Lower lobe of right lung (tissue), 2 donors: ENCODE results near the gene TPRA1. TPM values are rescaled to one million over a fixed set of nuclear protein-coding genes. Genes with fewer than 3 reads are reported as not detected.

Source experiments
- ATAC-seq, 2 donors: fragments of 200-7000 bp; cut with Tn5 transposase; one replicate each; pipeline ENCODE4 v1.9.1; 2020 to 2022; ENCODE audit warnings: mild to moderate bottlenecking in 2 of 2, moderate library complexity in 2 of 2
- DNase-seq: peaks from one replicate; pipeline ENCODE4 v3.0.0-alpha.2; 2020
- H3K27ac ChIP-seq: fragments of 200-600 bp; one replicate; pipeline ENCODE4 v1.8.0; 2022
- H3K27me3 ChIP-seq: fragments of 200-600 bp; one replicate; pipeline ENCODE4 v1.8.0; 2022; ENCODE audit warnings: low read depth
- H3K36me3 ChIP-seq: fragments of 200-600 bp; one replicate; pipeline ENCODE4 v1.8.0; 2022; ENCODE audit warnings: mild to moderate bottlenecking
- H3K4me1 ChIP-seq: fragments of 200-600 bp; one replicate; pipeline ENCODE4 v1.8.0; 2022
- H3K4me3 ChIP-seq: fragments of 200-600 bp; one replicate; pipeline ENCODE4 v1.8.0; 2022; ENCODE audit warnings: mild to moderate bottlenecking
- H3K9me3 ChIP-seq: fragments of 200-600 bp; one replicate; pipeline ENCODE4 v1.8.0; 2022
- CTCF ChIP-seq: fragments of 200-600 bp; IDR thresholded peaks from one replicate; pipeline ENCODE4 v1.8.0; 2022; ENCODE audit warnings: antibody characterized with exemption, mild to moderate bottlenecking
- intact Hi-C: fragments of 100-400 bp; cut with DNase I; formaldehyde crosslinking; loops from one replicate; pipeline ENCODE4 v1.11.0; 2022
- long read RNA-seq: library from polyadenylated mRNA; unstranded; transcript quantifications from one replicate; pipeline ENCODE4 v2.0.0, GENCODE V29; 2021
- total RNA-seq: library from RNA; stranded (reverse); fragmentation: NEBNext Ultra II Directional; extraction: Animal tissue kit (Norgen Biotek cat#: 25700); gene quantifications from one replicate; pipeline ENCODE4 v1.2.1, GENCODE V29; 2021
- donor health status: DM: no; HTN: yes; CAD: no; lungs with severe emphysema.

The TPRA1 gene
- total RNA-seq: 38.8 TPM
- long read RNA-seq, transcript TPRA1-202 (11 exons, 1,933 nt): major isoform, 86 of 154 reads
- long read RNA-seq, partial matches to known transcripts: 7 of 154 reads
- long read RNA-seq, other reads (novel, unspliced or antisense): 55 of 154 reads

- H3K9me3 ChIP-seq: no peaks in the 10 kb centered on the region
- peaks cover 39% of the 10 kb centered on the region for H3K4me1 ChIP-seq
- TF ChIP-seq CTCF: no peak
- peak within 1 kb of the TSS; percentile 92 for H3K27ac ChIP-seq
- intact Hi-C loops: no loop called here
- peak within 1 kb of the TSS; percentile 73 for H3K4me3 ChIP-seq
- peak; percentile 93 for DNase-seq
- no peaks in the 10 kb centered on the region for H3K36me3 ChIP-seq
- H3K27me3 ChIP-seq: no peaks in the 10 kb centered on the region
- peak; percentile 93 to 95 for ATAC-seq
Measured at GRCh38 chr3:127590593-127591465, at the start of gene TPRA1. TSS of gene TPRA1 (minus strand) at chr3:127590733. CDS start at chr3:127580146, 10,587 bp downstream.

GRCh38 chr3:127640042-127640355 is 49.5 kb upstream of the TPRA1 start:
- ATAC-seq (no peak), DNase-seq (no peak)
- no peak for TF ChIP-seq CTCF
- Histone ChIP-seq H3K9me3 (no peaks in the 10 kb centered on the region), H3K27me3 (no peaks in the 10 kb centered on the region), H3K4me3 (no peak overlapping the region), H3K27ac (no peak overlapping the region), H3K36me3 (no peaks in the 10 kb centered on the region), H3K4me1 (no peaks in the 10 kb centered on the region)
- intact Hi-C loops: no loop called here

GRCh38 chr3:127639173-127640041 is 48.9 kb upstream of the TPRA1 start:
- no peaks in the 10 kb centered on the region for H3K4me1 ChIP-seq
- H3K4me3 ChIP-seq: no peak overlapping the region
- H3K27ac ChIP-seq: no peak overlapping the region
- no peak for TF ChIP-seq CTCF
- no peaks in the 10 kb centered on the region for H3K36me3 ChIP-seq
- no peaks in the 10 kb centered on the region for H3K27me3 ChIP-seq
- intact Hi-C loops: no loop called here
- ATAC-seq (no peak), DNase-seq (no peak)
- H3K9me3 ChIP-seq: no peaks in the 10 kb centered on the region

- DNase-seq: no peak
- Histone ChIP-seq H3K4me1 (no peaks in the 10 kb centered on the region), H3K27ac (no peak overlapping the region), H3K4me3 (no peak overlapping the region), H3K36me3 (no peaks in the 10 kb centered on the region), H3K9me3 (no peaks in the 10 kb centered on the region), H3K27me3 (peaks cover 2% of the 10 kb centered on the region)
- intact Hi-C loops: no loop called here
- no peak for TF ChIP-seq CTCF
- no peak for ATAC-seq
Measured at GRCh38 chr3:127637971-127638370, 47.4 kb upstream of the TPRA1 start.

GRCh38 chr3:127637546-127637945 is 47.0 kb upstream of the TPRA1 start:
- ATAC-seq: no peak
- Histone ChIP-seq H3K36me3 (no peaks in the 10 kb centered on the region), H3K27me3 (peaks cover 5% of the 10 kb centered on the region), H3K27ac (no peak overlapping the region), H3K4me1 (no peaks in the 10 kb centered on the region), H3K4me3 (no peak overlapping the region), H3K9me3 (no peaks in the 10 kb centered on the region)
- intact Hi-C loops: no loop called here
- DNase-seq: no peak
- no peak for TF ChIP-seq CTCF
